ENCODE measurements around the gene MYO9A.
"Not testable (repeated sequence)": the region's sequence is repeated elsewhere in the genome, so short reads cannot be mapped to it uniquely, and the experiment has no call there.

Gene MYO9A

DNA sequence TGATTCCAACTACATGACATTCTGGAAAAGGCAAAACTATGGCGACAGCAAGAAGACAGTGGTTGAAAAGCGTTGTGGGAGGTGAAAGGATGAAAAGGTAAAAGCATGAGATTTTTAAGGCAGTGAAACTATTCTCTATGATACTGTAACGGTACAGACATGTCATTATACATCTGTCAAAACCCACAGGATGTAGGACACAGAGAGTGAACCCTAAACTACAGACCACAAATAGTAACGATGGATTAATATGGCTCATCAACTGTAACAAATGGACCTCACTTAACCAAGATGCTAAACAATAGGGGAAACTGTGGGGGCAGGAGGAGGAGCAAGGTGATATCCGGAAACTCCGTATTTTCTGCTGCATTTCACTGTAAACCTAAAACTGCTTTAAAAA lies 39.1 kb downstream of the MYO9A start:
- Histone ChIP-seq H3K4me3 (replicated peaks; ENCODE audit: insufficient read depth, low read length) (no peak overlapping the region), H3K27me3 (ENCODE audit: insufficient read depth, poor library complexity, severe bottlenecking) (no peaks in the 10 kb centered on the region), H3K27ac (replicated peaks) (no peak overlapping the region)
- DNase-seq (ENCODE audit: low read depth in 1 of 2, low spot score in 1 of 2) = no peak
- TF ChIP-seq, protein P1, sequence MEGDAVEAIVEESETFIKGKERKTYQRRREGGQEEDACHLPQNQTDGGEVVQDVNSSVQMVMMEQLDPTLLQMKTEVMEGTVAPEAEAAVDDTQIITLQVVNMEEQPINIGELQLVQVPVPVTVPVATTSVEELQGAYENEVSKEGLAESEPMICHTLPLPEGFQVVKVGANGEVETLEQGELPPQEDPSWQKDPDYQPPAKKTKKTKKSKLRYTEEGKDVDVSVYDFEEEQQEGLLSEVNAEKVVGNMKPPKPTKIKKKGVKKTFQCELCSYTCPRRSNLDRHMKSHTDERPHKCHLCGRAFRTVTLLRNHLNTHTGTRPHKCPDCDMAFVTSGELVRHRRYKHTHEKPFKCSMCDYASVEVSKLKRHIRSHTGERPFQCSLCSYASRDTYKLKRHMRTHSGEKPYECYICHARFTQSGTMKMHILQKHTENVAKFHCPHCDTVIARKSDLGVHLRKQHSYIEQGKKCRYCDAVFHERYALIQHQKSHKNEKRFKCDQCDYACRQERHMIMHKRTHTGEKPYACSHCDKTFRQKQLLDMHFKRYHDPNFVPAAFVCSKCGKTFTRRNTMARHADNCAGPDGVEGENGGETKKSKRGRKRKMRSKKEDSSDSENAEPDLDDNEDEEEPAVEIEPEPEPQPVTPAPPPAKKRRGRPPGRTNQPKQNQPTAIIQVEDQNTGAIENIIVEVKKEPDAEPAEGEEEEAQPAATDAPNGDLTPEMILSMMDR (IDR thresholded peaks at IDR 0.05; ENCODE audit: insufficient read depth, low read length) = no peak
- TF ChIP-seq GABPA (IDR thresholded peaks at IDR 0.05; ENCODE audit: low read depth) = no peak
- TF ChIP-seq SPI1 (IDR thresholded peaks at IDR 0.05; ENCODE audit: borderline replicate concordance, low read depth) = no peak
- TF ChIP-seq, protein P2, sequence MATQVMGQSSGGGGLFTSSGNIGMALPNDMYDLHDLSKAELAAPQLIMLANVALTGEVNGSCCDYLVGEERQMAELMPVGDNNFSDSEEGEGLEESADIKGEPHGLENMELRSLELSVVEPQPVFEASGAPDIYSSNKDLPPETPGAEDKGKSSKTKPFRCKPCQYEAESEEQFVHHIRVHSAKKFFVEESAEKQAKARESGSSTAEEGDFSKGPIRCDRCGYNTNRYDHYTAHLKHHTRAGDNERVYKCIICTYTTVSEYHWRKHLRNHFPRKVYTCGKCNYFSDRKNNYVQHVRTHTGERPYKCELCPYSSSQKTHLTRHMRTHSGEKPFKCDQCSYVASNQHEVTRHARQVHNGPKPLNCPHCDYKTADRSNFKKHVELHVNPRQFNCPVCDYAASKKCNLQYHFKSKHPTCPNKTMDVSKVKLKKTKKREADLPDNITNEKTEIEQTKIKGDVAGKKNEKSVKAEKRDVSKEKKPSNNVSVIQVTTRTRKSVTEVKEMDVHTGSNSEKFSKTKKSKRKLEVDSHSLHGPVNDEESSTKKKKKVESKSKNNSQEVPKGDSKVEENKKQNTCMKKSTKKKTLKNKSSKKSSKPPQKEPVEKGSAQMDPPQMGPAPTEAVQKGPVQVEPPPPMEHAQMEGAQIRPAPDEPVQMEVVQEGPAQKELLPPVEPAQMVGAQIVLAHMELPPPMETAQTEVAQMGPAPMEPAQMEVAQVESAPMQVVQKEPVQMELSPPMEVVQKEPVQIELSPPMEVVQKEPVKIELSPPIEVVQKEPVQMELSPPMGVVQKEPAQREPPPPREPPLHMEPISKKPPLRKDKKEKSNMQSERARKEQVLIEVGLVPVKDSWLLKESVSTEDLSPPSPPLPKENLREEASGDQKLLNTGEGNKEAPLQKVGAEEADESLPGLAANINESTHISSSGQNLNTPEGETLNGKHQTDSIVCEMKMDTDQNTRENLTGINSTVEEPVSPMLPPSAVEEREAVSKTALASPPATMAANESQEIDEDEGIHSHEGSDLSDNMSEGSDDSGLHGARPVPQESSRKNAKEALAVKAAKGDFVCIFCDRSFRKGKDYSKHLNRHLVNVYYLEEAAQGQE (IDR thresholded peaks at IDR 0.05; ENCODE audit: insufficient replicate concordance, low read depth) = no peak
- no peak for TF ChIP-seq POLR2AphosphoS5 (IDR thresholded peaks at IDR 0.05; ENCODE audit: low read depth)

DNA sequence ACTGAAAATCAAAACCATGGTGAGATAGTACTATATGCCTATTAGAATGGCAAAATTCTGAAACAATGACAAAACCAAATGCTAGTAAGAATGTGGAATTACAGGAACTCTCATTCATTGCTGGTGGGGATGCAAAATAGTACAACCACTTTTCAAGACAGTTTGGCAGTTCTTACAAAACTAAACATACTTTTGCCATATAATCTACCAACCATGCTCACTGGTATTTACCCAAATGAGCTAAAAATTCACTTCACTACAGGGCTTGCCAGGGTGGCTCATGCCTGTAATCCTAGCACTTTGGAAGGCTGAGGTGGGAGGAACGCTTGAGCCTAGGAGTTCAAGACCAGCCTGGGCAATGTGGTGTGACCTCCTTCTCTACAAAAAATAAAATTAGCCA lies 40.0 kb downstream of the MYO9A start:
- no peaks in the 10 kb centered on the region for H3K27me3 ChIP-seq (ENCODE audit: insufficient read depth, poor library complexity, severe bottlenecking)
- H3K4me3 ChIP-seq (replicated peaks; ENCODE audit: insufficient read depth, low read length) = no peak overlapping the region
- no peak for TF ChIP-seq POLR2AphosphoS5 (IDR thresholded peaks at IDR 0.05; ENCODE audit: low read depth)
- TF ChIP-seq, protein P1 (IDR thresholded peaks at IDR 0.05; ENCODE audit: insufficient read depth, low read length) = no peak
- TF ChIP-seq, protein P2 (IDR thresholded peaks at IDR 0.05; ENCODE audit: insufficient replicate concordance, low read depth) = no peak
- TF ChIP-seq SPI1 (IDR thresholded peaks at IDR 0.05; ENCODE audit: borderline replicate concordance, low read depth) = no peak
- TF ChIP-seq GABPA (IDR thresholded peaks at IDR 0.05; ENCODE audit: low read depth) = no peak
- H3K27ac ChIP-seq (replicated peaks) = no peak overlapping the region
- DNase-seq (ENCODE audit: low read depth in 1 of 2, low spot score in 1 of 2) = no peak

DNA sequence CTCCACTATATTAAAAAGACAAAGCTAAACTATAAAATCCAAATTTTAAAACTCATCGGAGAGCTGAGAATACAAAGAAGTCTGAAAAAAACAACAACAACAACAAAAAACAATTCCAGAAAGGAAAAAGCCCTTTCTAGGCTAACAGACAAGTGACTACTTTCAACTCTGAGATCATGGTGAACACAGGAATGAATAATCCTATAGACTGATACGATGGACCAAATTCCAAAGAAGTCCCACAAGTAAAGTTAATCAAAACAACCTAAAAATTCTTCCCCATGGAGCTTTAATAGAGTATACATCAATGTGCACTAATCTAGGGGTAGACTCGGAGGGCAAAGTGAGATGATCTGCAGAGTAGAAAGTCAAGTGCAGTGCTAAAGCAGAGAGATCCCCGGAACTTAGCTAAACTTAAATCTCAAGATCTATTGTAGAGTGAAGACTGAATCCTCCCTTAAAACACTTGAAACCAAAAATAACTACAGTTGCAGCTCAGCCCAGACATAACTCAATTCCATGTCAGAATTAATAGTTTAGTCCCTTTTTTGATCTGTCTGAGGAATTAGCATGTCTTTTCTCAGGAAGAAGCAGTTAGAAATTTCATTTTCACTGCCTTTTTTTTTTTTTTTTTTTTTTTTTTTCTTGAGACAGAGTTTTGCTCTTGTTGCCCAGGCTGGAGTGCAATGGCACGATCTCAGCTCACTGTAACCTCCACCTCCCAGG lies 43.5 kb downstream of the MYO9A start:
- no peak overlapping the region for H3K4me3 ChIP-seq (replicated peaks; ENCODE audit: insufficient read depth, low read length)
- no peak for DNase-seq (ENCODE audit: low read depth in 1 of 2, low spot score in 1 of 2)

DNA sequence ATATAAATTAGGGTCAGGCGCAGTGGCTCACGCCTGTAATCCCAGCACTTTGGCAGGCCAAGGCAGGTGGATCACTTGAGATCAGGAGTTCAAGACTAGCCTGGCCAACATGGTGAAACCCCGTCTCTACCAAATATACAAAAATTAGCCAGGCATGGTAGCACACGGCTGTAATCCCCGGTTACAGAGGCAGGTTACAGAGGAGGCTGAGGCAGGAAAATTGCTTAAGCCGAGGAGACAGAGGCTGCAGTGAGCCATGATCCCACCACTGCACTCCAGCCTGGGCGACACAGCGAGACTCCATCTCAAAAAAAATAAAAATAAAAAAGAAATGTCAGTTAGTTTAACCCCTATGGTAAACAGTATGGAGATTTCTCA lies 46.5 kb downstream of the MYO9A start:
- not testable (repeated sequence) for DNase-seq (ENCODE audit: low read depth in 1 of 2, low spot score in 1 of 2); H3K4me3 ChIP-seq (replicated peaks; ENCODE audit: insufficient read depth, low read length); H3K27ac ChIP-seq (replicated peaks); H3K27me3 ChIP-seq (ENCODE audit: insufficient read depth, poor library complexity, severe bottlenecking)

More for the DNA sequence above, 43.5 kb downstream of the MYO9A start:
- no peak for TF ChIP-seq POLR2AphosphoS5 (IDR thresholded peaks at IDR 0.05; ENCODE audit: low read depth)
- TF ChIP-seq, protein P1 (IDR thresholded peaks at IDR 0.05; ENCODE audit: insufficient read depth, low read length) = no peak
- TF ChIP-seq SPI1 (IDR thresholded peaks at IDR 0.05; ENCODE audit: borderline replicate concordance, low read depth) = no peak
- no peak for TF ChIP-seq GABPA (IDR thresholded peaks at IDR 0.05; ENCODE audit: low read depth)
- TF ChIP-seq, protein P2 (IDR thresholded peaks at IDR 0.05; ENCODE audit: insufficient replicate concordance, low read depth) = no peak
- Histone ChIP-seq H3K27ac (replicated peaks) (no peak overlapping the region), H3K27me3 (ENCODE audit: insufficient read depth, poor library complexity, severe bottlenecking) (no peaks in the 10 kb centered on the region)
